T47D (cell line): Measurements from ENCODE around the gene IKZF2.

Experiments used
- DNase-seq, 2 experiments: peaks; one replicate each; pipeline versions ENCODE4 v3.0.0 to v3.0.0-alpha.2; 2011 to 2012; ENCODE audit warnings: low read depth in 1 of 2, low spot score in 1 of 2
- JUND ChIP-seq: IDR thresholded peaks from 2 replicates; pipeline ENCODE4 v1.6.1; 2012; ENCODE audit warnings: low read depth
- in situ Hi-C: cut with HindIII; loops from 2 replicates; pipeline ENCODE4 v1.10.0; 2016; ENCODE audit warnings: low sequenced_read_pairs, low pct_unique_long_range_greater_than_20kb

Gene IKZF2

DNA sequence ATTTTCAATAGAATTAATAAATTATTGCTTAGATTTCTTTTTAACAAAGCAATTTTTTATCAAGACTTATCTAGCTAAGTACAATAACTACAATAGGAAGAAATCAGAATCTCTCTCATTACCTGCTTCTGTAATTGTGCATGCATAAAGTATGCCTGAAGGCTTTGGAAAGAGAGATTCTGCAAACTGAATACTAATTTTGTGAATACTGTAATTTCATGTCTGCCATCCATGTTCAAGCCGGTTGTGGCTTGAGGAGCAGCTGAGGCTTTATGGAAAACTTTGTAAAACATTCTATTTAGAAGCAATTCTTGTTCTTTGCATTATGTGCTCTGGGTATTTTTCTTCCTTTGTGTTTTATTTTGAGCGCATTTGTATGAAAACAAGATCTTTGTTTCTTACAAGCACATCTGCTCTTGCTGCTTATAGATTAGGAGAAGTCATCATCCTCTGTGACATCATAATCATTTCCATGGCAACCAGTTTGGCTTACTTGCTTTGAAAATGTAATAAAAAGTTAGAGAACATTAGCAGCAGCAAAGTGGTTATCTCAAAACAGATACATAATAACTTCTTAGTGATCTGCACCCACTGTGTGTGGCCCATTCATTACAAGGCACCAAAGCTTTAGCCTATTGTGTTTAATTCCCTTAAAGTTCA, 16.0 kb upstream of the IKZF2 start:
- no peak for TF ChIP-seq JUND
- in situ Hi-C loops = no loop called here
- no peak for DNase-seq

DNA sequence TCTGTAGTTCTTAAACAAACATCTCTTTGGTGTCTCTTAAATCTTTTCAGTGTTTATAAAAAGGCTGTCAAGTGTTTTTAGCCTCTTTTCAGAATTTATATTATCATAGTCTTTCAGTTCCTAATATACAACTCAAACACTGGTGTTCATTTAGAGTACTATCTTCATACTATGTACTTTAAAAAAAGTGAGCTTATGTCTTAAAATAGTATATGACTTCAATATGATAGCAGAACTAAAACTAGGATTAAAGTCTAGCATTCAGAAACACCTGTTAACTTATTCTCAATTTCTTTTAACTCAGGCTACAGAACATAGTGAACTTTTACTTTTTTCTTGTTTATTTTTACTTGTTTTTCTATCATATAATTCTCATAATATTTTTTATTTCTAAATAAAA, 14.7 kb upstream of the IKZF2 start:
- in situ Hi-C loops = no loop called here
- no peak for DNase-seq
- no peak for TF ChIP-seq JUND

GRCh38 chr2:213164263-213164662, 12.9 kb upstream of the IKZF2 start:
- TF ChIP-seq JUND = no peak
- in situ Hi-C loops = no loop called here
- DNase-seq = no peak

DNA sequence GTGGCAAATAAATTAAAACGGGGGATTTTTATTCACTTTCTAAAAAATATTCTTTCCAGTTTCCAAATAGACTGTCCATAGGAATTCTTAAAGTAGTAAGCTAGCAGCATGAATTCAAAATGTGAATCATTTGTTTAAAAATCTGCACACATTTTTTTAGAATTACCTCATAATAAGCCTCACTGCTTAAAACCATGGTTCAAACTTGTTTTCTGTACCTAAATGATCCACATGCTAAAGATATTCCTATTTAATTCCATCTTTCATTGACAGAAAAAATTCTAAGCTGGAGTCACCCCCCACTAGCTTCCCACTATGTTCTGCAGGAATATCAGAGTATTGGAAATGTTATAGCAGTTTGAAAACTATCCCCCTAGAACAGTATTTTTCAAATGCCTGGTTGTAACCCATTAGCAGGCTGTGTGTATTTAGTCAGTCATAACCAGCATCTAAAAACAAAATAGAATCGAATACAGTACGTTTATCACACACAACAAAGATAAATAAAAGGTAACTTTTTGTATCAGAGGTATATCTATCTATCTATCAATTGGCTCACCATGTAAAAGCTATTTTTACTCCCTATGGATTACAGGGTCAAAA, 11.2 kb upstream of the IKZF2 start:
- in situ Hi-C loops = no loop called here
- TF ChIP-seq JUND = no peak
- DNase-seq = no peak

DNA sequence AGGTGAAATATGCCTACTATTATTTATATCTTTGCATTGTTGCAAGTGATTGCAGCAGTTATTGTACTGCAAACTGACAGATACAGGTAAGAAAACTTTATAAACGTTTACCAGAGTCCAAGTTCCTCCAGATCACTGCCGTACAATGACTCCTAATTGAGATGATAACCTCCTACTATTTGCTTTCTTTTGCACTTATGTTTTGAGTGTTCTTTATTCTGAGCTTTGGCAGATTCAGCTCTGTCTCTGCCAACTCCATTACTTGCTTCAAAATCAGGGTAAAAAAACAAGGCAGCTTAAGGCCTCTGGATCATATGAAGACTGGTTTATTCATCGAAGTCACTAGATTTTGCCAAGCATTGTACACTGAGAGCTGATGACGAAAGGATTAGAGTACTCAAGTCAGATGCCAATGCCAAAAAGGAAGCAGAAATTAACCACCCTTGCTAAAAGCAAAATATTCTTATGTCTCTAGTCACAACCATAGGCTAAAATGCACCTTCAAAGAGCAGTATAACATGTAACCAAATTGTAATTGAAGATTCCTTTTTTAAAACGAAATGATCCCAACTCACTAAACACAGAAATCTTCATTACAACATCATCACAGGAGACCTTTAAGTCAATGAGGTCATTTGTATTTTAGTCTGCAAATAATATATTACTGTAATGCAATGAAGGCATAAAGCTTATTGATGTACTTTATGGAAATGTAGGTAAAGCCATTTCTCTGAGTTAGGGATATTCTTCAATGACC, 10.5 kb upstream of the IKZF2 start:
- no peak for DNase-seq
- no peak for TF ChIP-seq JUND
- in situ Hi-C loops = no loop called here

DNA sequence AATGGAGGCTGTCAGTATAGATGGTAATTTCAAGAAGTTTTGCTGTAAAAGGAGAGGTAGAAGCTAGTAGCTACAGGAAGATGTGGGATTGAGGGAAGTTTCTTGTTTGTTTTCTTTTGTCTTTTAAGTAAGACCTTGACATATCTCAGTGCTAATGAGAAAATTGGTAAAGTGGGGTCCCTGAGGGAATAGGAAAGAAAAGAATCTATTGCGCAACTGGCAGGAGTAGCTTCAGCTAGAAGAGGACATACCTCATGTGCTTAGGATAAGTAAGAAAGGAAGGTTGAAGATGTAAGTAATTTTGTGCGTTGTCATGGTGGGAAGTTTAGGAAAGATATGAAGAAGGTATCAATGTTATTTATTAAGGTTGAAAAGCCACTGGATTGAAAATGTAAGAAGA, 8.4 kb upstream of the IKZF2 start:
- TF ChIP-seq JUND = no peak
- no peak for DNase-seq
- in situ Hi-C loops = no loop called here

- DNase-seq = no peak
- no peak for TF ChIP-seq JUND
- in situ Hi-C loops = no loop called here
These were observed 5.8 kb upstream of the IKZF2 start for GRCh38 chr2:213157242-213157641.

GRCh38 chr2:213156717-213157116, 5.3 kb upstream of the IKZF2 start:
- in situ Hi-C loops = no loop called here
- no peak for DNase-seq
- TF ChIP-seq JUND = no peak

- no peak for TF ChIP-seq JUND
- in situ Hi-C loops = no loop called here
- DNase-seq = no peak
These were observed 1.5 kb upstream of the IKZF2 start for GRCh38 chr2:213152888-213153287.

DNA sequence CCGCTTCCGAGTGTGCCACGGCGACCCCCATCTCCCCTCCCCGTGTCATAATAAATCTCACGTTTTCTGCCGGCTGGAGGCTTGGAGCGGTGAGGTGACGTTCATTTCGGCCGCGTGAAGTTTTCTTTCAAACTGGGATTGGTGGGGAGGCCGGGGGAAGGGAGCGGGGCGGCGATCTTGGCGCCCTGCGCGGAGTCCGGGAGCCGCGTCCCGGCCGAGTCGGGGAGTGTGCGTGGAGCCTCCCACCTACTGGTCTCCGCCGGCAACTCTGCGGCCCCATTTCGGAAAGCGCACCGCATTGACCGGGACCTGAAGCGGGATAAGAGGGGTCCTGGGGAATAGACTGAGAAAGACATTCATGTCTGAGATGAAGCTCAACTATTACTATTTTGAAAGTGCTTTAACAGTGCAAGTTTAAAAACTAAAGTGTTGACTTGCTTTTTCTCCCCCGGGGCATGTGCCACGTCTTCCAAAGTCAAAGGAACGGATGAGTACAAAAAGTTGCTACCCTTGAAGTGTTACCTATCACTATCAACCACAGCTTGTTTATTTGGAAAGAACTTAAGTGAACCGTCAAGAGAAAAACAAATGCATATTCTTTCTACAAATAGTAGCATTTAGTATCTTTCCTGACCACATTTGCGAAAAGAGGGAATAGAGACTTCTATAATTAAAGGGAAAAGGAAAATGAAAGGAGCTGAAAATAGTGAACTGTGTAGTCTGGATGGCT, 818 bp upstream of the IKZF2 start:
- in situ Hi-C loops = no loop called here
- peak; percentile 28 to 75 for DNase-seq
- no peak for TF ChIP-seq JUND

GRCh38 chr2:213150315-213151097, 906 bp downstream of the IKZF2 start:
- no peak for TF ChIP-seq JUND
- in situ Hi-C loops = no loop called here
- DNase-seq = peak in 1 of 2 experiments; percentile 51

- DNase-seq = no peak
- in situ Hi-C loops = no loop called here
These were observed 1.5 kb downstream of the IKZF2 start for GRCh38 chr2:213149949-213150314.

More at GRCh38 chr2:213149949-213150314, 1.5 kb downstream of the IKZF2 start:
- TF ChIP-seq JUND = no peak
